Coronary artery (tissue), 2 donors: ENCODE measurements around the gene RFC3.
A peak's percentile ranks its signal among the peaks of the same experiment; 100 is the strongest.

Experiments used
- DNase-seq: peaks from one replicate; pipeline ENCODE4 v3.0.0-alpha.2; 2017; ENCODE audit warnings: low spot score
- H3K27ac ChIP-seq, 2 donors: fragments of 200-600 bp; sonication (generic); one replicate each; pipeline ENCODE4 v1.5.1; 2016 to 2019
- H3K4me3 ChIP-seq: fragments of 200-600 bp; sonication (generic); 2 replicates; pipeline ENCODE4 v1.5.1; 2016; ENCODE audit warnings: mild to moderate bottlenecking, moderate library complexity
- TF ChIP-seq, protein P1 (sequence below): fragments of 200-600 bp; sonication (generic); IDR thresholded peaks from one replicate; pipeline ENCODE4 v1.5.1; 2019; ENCODE audit warnings: antibody characterized with exemption

Gene RFC3

DNA sequence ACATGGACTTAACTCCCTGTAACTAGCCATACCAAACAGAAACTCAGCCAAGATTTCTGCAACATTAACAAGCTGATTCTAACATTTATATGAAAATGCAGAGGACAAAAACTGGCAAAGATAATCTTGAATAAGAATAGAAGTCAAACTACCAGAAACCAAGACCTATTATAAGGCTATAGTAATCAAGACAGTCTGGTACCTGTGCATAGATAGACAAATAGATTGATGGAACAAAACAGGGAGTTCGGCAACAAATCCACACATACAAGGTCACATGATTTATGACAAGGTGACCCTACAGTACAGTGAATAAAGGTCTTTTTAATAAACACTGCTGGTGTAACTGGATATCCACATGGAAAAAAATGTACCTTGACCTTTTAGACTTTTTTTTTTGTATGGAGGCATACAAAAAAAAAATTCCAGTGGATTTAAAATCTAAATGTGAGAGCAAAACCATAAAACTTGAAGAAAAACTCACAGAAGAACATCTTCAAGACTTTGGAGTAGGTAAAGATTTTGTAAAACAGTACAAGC is 2.9 kb upstream of the RFC3 start:
- no peak for DNase-seq
- no peak overlapping the region for H3K4me3 ChIP-seq
- no peak overlapping the region for H3K27ac ChIP-seq
- TF ChIP-seq, protein P1, sequence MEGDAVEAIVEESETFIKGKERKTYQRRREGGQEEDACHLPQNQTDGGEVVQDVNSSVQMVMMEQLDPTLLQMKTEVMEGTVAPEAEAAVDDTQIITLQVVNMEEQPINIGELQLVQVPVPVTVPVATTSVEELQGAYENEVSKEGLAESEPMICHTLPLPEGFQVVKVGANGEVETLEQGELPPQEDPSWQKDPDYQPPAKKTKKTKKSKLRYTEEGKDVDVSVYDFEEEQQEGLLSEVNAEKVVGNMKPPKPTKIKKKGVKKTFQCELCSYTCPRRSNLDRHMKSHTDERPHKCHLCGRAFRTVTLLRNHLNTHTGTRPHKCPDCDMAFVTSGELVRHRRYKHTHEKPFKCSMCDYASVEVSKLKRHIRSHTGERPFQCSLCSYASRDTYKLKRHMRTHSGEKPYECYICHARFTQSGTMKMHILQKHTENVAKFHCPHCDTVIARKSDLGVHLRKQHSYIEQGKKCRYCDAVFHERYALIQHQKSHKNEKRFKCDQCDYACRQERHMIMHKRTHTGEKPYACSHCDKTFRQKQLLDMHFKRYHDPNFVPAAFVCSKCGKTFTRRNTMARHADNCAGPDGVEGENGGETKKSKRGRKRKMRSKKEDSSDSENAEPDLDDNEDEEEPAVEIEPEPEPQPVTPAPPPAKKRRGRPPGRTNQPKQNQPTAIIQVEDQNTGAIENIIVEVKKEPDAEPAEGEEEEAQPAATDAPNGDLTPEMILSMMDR: no peak

DNA sequence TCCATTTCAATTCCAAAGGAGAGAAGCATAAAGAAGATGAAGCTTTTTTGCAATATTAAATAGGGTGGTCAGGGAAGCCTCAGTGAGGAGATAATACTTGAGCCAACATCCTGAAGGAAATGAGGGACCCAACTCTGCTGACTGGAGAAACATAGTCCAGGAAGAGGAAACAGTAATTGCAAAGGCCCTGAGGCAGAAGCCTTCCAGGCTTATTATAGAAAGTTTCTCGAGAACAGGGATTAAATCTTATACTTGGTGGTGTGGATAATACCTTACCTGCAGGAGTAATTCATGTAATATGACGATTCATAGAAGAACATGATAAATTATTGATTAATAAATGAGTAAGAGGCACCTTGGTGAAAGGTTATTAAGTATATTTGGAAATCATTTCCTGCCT is 1.0 kb upstream of the RFC3 start:
- TF ChIP-seq, protein P1: no peak
- no peak for DNase-seq
- no peak overlapping the region for H3K27ac ChIP-seq
- no peak overlapping the region for H3K4me3 ChIP-seq

DNA sequence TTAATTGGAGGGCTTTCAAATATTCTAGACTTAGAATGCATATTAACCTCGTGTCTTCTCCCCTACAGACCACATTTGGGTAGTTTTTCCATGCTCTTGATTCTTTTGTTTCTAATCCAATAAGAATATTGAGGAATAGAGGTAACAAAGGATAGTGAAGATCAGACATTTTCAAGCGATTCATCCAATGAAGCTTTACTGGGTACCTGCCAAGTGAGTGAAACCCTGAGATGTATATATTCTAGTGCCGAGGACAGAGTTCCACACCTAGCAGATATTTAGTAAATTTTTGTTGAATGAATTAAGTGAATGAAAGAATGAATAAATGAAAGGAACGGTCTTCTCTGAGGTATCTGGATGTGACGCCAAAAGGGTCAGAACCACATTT is 442 bp upstream of the RFC3 start:
- no peak for DNase-seq
- TF ChIP-seq, protein P1: no peak
- Histone ChIP-seq H3K4me3 (peak overlapping the region; percentile 83), H3K27ac (peak overlapping the region in 1 of 2 donors; percentile 58)

DNA sequence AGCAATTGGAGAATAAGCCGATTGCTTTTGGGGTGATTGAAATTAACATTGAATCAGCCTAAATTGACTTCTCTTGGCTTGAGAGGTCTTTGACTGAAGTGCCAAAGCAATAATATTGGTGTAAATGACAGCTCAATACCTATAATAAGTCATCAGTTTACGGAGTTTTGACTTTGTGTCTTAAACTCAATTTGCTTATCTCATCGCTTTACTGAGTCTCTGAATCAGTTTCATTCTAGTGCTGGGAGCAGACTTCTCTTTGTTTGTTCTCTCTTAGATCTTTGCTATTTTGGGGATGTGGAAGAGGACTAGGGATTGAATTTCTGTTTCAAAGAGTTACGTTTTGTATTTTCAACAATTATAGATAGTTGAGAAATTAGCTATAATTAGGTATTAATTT is 7.1 kb downstream of the RFC3 start:
- TF ChIP-seq, protein P1: no peak
- Histone ChIP-seq H3K27ac (no peak overlapping the region), H3K4me3 (no peak overlapping the region)
- DNase-seq: no peak

DNA sequence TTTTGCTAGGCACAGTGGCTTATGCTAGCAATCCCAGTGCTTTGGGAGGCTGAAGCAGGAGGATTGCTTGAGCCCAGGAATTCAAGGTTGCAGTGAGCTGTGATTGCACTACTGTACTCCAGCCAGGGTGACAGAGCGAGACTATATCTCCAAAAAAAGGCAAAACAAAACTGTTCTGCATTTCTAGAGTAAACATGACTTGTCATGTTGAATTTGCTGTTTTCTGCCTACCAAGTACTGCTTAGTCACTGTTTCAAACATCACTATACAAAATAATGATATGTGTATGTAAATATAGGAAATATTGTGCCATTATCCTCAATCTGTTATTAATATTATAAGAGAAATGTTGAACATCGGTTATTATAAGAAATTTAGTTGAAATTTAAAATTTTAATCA is 9.2 kb downstream of the RFC3 start:
- DNase-seq: no peak
- H3K4me3 ChIP-seq: no peak overlapping the region
- H3K27ac ChIP-seq: no peak overlapping the region
- TF ChIP-seq, protein P1: no peak

DNA sequence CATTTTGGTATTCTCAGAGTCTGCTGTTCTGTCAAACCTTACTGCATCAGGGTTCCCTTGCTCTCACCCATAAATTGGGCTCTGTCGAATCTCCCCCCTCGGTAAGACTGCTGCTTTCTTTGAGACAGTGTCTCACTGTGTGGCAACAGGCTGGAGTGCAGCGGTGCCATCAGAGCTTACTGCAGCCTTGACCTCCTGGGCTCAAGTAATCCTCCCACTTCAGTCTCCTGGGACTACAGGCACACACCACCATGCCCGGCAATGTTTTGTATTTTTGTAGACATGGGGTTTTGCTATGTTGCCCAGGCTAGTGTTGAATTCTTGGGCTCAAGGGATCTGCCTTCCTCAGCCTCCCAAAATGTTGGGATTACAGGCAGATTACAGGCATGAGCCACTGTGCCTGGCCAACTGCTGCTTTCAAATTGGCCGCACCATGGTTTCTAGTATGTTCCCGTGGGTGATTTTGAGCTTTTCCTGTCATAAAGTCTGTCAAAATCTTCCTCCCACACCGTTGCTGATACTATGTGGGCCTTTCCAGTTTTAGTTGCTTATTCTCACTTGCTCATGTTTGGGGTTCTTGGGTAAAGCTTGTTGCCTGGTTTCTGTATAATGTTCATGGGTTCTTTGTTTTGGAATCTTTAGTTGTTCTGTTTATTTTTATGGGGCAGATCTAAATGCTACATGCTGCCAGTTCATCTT is 10.6 kb downstream of the RFC3 start:
- Histone ChIP-seq H3K4me3 (no peak overlapping the region), H3K27ac (no peak overlapping the region)
- TF ChIP-seq, protein P1: no peak
- no peak for DNase-seq

DNA sequence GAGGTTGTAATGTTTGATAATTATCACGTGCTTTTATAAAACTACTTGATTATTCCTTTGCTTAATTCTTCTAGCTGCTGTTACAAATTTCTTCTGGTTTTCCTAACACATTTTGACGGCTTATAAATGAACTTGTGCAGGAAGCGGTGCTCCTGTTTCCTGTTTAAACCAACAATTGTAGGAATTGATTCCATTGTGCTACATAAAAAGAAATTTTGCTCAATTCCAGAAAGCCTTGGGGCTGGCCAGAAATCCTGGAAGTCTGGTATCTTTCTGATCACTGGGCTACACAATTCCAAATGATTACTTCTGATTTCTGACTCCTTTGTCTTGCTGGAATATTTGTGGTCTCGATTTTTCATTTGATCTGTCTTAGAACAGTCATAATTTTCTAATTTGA is 14.9 kb downstream of the RFC3 start:
- TF ChIP-seq, protein P1: no peak
- H3K4me3 ChIP-seq: no peak overlapping the region
- H3K27ac ChIP-seq: no peak overlapping the region
- no peak for DNase-seq
